ENCODE data around the gene FZD10. TPM values are rescaled to one million over a fixed set of nuclear protein-coding genes. Genes with fewer than 3 reads are reported as not detected.

FZD10 gene
- total RNA-seq, 1 donor, result not detected

GRCh38 chr12:130144256-130144655 lies 18.0 kb upstream of the FZD10 start:
- DNase-seq (ENCODE audit: low read depth), result no peak
- TF ChIP-seq, protein P1, sequence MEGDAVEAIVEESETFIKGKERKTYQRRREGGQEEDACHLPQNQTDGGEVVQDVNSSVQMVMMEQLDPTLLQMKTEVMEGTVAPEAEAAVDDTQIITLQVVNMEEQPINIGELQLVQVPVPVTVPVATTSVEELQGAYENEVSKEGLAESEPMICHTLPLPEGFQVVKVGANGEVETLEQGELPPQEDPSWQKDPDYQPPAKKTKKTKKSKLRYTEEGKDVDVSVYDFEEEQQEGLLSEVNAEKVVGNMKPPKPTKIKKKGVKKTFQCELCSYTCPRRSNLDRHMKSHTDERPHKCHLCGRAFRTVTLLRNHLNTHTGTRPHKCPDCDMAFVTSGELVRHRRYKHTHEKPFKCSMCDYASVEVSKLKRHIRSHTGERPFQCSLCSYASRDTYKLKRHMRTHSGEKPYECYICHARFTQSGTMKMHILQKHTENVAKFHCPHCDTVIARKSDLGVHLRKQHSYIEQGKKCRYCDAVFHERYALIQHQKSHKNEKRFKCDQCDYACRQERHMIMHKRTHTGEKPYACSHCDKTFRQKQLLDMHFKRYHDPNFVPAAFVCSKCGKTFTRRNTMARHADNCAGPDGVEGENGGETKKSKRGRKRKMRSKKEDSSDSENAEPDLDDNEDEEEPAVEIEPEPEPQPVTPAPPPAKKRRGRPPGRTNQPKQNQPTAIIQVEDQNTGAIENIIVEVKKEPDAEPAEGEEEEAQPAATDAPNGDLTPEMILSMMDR (IDR thresholded peaks at IDR 0.05; ENCODE audit: insufficient read depth, low read length), result no peak

DNA sequence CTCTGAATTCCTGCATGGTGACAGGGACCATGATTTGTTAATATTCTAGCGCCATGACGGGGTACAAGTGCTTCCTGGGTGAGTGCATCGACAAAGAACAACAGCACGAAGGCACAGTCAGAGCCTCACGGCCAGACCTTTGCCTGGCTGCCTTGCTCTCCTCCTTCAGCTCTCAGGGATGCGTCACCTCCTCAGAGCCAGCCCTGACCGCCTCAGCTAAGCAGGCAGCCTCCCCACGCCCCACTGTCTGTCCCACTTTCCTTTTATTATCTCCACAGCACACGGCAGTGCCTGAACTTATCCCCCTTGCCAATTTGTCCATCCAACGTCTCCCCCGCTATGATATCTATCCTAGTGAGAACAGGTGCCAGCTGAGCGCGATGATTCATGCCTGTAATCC lies 16.5 kb upstream of the FZD10 start:
- DNase-seq (ENCODE audit: low read depth), result no peak
- TF ChIP-seq, protein P1 (IDR thresholded peaks at IDR 0.05; ENCODE audit: insufficient read depth, low read length), result no peak
- H3K4me3 ChIP-seq (ENCODE audit: low read depth, low read length), result no peak overlapping the region

More at GRCh38 chr12:130144256-130144655, 18.0 kb upstream of the FZD10 start:
- no peak overlapping the region for H3K4me3 ChIP-seq (ENCODE audit: low read depth, low read length)

GRCh38 chr12:130146176-130146931 lies 15.9 kb upstream of the FZD10 start:
- no peak overlapping the region for H3K4me3 ChIP-seq (ENCODE audit: low read depth, low read length)
- no peak for DNase-seq (ENCODE audit: low read depth)
- TF ChIP-seq, protein P1 (IDR thresholded peaks at IDR 0.05; ENCODE audit: insufficient read depth, low read length), result no peak

DNA sequence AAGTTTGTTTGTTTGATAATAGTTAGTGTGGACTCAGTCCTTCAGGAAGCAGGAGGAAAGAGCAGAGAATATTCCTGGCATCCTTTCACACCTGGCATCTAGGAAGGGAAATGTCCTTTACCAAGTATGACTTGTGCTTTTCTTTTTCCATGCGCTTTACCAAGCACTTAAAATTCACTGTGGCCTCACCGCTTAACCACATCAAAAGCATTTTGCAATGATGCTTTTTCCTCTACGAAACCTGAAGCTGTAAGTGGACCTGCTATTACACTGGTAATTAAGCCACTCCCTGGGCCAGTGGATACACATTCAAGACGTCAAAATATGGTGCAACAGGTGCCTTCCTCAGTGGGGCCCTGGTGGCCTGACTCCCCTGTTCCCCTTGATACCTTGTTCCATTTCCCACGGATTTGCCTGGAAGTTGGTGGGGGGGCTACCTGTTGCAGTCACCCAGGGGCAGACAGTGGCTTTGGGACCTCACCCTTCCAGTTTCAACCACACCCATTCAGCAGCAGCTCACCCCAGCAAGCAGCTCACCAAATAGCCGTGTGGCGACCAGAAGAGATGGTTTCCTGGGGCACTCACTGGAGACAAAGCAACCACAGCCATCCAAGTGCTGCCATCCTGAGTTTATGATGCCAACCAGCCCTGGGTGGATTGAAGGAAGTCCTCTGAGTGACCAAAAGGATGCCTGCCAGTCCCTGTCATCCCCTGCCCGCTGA lies 14.2 kb upstream of the FZD10 start:
- no peak overlapping the region for H3K4me3 ChIP-seq (ENCODE audit: low read depth, low read length)
- DNase-seq (ENCODE audit: low read depth), result no peak
- TF ChIP-seq, protein P1 (IDR thresholded peaks at IDR 0.05; ENCODE audit: insufficient read depth, low read length), result no peak

DNA sequence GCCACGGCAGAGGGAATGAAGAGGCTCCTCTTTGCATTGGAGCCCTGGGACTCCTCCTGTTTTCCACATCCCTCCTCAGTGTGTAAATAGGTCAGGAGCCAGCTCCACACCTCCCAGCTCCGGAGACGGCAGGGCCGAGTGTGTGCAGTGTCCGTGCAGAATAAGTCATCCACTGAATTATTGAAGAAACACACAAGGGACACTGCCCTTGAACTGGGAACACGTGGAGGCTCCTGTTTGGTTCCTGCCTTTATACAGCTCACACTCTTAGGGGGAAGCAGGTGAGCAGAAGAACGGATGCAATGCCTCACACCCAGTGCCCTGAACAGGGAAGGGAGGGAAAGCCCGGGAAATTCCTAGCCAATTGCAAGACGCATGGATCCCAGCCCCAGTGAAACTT lies 10.4 kb upstream of the FZD10 start:
- no peak overlapping the region for H3K4me3 ChIP-seq (ENCODE audit: low read depth, low read length)
- DNase-seq (ENCODE audit: low read depth), result no peak
- TF ChIP-seq, protein P1 (IDR thresholded peaks at IDR 0.05; ENCODE audit: insufficient read depth, low read length), result no peak

DNA sequence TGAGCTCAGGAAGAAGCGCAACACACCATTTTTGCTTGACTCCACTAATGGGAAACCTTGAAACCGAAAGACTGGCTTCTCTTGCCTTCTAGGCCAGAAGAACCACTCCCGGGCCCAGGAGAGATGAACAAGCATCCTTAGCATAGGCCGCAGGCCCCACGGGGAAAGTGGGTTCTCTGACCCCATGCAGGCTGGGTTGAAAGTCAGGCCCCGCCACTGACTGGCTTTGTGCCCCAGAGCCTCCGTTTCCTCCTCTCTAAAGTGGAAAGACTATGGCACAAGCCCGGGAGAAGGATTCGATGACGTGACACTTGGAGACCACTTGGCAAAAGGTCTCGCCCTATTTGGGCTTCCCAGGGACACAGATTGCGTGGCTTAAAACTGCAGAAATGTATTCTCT lies 9.9 kb upstream of the FZD10 start:
- no peak for DNase-seq (ENCODE audit: low read depth)
- TF ChIP-seq, protein P1 (IDR thresholded peaks at IDR 0.05; ENCODE audit: insufficient read depth, low read length), result no peak
- H3K4me3 ChIP-seq (ENCODE audit: low read depth, low read length), result no peak overlapping the region
